GM23248 (cell line): ENCODE data around the gene INHBC. TPM values are rescaled to one million over a fixed set of nuclear protein-coding genes. Genes with fewer than 3 reads are reported as not detected.

Source experiments
- DNase-seq: peaks from one replicate; pipeline ENCODE4 v3.0.0-alpha.2; 2015
- H2AFZ ChIP-seq: fragments of 200-600 bp; sonication (generic); 2 replicates; pipeline ENCODE4 v1.6.1; 2016; ENCODE audit warnings: antibody characterized with exemption
- H3F3A ChIP-seq: fragments of 200-600 bp; sonication (generic); 2 replicates; pipeline ENCODE4 v1.6.1; 2016; ENCODE audit warnings: mild to moderate bottlenecking, antibody characterized with exemption, mixed run types; ENCODE audit not compliant: insufficient read depth
- H3K27ac ChIP-seq: fragments of 200-600 bp; sonication (generic); 2 replicates; pipeline ENCODE4 v1.5.1; 2016; ENCODE audit warnings: mild to moderate bottlenecking
- H3K27me3 ChIP-seq: fragments of 200-600 bp; sonication (generic); replicated peaks from 2 replicates; pipeline ENCODE4 v1.6.1; 2016; ENCODE audit warnings: mild to moderate bottlenecking; ENCODE audit not compliant: insufficient read depth
- H3K36me3 ChIP-seq: fragments of 200-600 bp; sonication (generic); 2 replicates; pipeline ENCODE4 v1.6.1; 2016; ENCODE audit warnings: low read depth, mild to moderate bottlenecking
- H3K4me1 ChIP-seq: fragments of 200-600 bp; sonication (generic); 2 replicates; pipeline ENCODE4 v1.6.1; 2016; ENCODE audit warnings: mild to moderate bottlenecking; ENCODE audit not compliant: insufficient read depth
- H3K4me2 ChIP-seq: fragments of 200-600 bp; sonication (generic); one replicate; pipeline ENCODE4 v1.6.1; 2016; ENCODE audit warnings: mild to moderate bottlenecking; ENCODE audit not compliant: unreplicated experiment
- H3K4me3 ChIP-seq: fragments of 200-600 bp; sonication (generic); 2 replicates; pipeline ENCODE4 v1.5.1; 2016; ENCODE audit warnings: mild to moderate bottlenecking
- H3K79me2 ChIP-seq: fragments of 200-600 bp; sonication (generic); 2 replicates; pipeline ENCODE4 v1.6.1; 2016; ENCODE audit warnings: mild to moderate bottlenecking; ENCODE audit not compliant: insufficient read depth
- H3K9ac ChIP-seq: fragments of 200-600 bp; sonication (generic); 2 replicates; pipeline ENCODE4 v1.6.1; 2016; ENCODE audit warnings: mild to moderate bottlenecking
- H3K9me2 ChIP-seq: fragments of 200-600 bp; sonication (generic); 2 replicates; pipeline ENCODE4 v1.6.1; 2016; ENCODE audit warnings: mixed run types, mild to moderate bottlenecking, moderate library complexity; ENCODE audit not compliant: insufficient read depth
- H3K9me3 ChIP-seq: fragments of 200-600 bp; sonication (generic); one replicate; pipeline ENCODE4 v1.6.1; 2017; ENCODE audit warnings: low read depth
- H4K20me1 ChIP-seq: fragments of 200-600 bp; sonication (generic); 2 replicates; pipeline ENCODE4 v1.6.0; 2016; ENCODE audit not compliant: insufficient read depth
- EZH2 ChIP-seq: fragments of 200-600 bp; sonication (generic); IDR thresholded peaks from 2 replicates; pipeline ENCODE4 v1.6.1; 2018; ENCODE audit warnings: antibody characterized with exemption, mild to moderate bottlenecking; ENCODE audit not compliant: insufficient read depth, poor library complexity, severe bottlenecking
- EZH2phosphoT487 ChIP-seq: fragments of 200-600 bp; sonication (generic); IDR thresholded peaks from 2 replicates; pipeline ENCODE4 v1.6.1; 2018; ENCODE audit warnings: antibody characterized with exemption, moderate library complexity, mild to moderate bottlenecking, low read depth; ENCODE audit not compliant: insufficient read depth
- WGBS, 2 experiments: methylation state at CpG; one replicate each; pipeline ENCODE4 v1.1.6; 2015 to 2017; ENCODE audit warnings: low lambda C conversion rate in 2 of 2, low coverage in 1 of 2; ENCODE audit errors: missing lambda C conversion rate in 2 of 2; 5-methylcytosine and 5-hydroxymethylcytosine counted together
- in situ Hi-C: fragments of 300-500 bp; cut with MboI; formaldehyde crosslinking; loops from 2 replicates; pipeline ENCODE4 v1.15.0; 2020
- polyA plus RNA-seq: library from polyadenylated mRNA; unstranded; fragments of >200 nt; fragmentation: Nextera tagmentation; extraction: Ambion mirVana; gene quantifications from 2 replicates; pipeline ENCODE4 v1.2.1, GENCODE V29; 2016
- total RNA-seq: library from RNA; depleted of rRNA; stranded (reverse); fragments of >200 nt; shearing (Covaris generic); gene quantifications from 2 replicates; pipeline ENCODE4 v1.2.3, GENCODE V29; 2014

The INHBC gene
- total and polyA plus RNA-seq, 2 experiments from 2014 or later: not detected

DNA sequence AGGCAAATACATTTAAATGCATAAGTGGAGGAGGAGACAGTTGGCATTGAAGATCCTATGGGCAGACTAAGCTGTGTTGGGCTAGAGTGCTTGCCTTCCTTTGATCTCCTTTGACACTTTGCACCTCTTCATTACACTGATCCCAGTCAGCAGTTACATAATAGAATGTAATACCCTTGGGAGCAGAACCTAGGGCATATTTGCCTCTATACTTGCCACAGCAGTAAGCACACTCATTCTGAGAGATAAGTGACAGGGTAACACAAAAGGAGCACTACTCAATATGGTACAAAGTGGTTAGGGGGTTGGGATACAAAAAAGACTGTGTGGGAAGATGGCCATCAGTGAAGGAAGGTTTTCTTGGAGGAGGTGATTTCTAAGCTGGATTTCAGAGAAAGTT, 62.2 kb downstream of the INHBC start:
- TF ChIP-seq EZH2phosphoT487 (no peak), EZH2 (no peak)
- in situ Hi-C loops: no loop called here

GRCh38 chr12:57497223-57498131, 62.9 kb downstream of the INHBC start:
- in situ Hi-C loops: no loop called here
- no peak overlapping the region for H3K27ac ChIP-seq
- 97 to 98% methylated on average over 12 of the region's 12 CpGs for WGBS, 2 experiments

More for the DNA sequence above, 62.2 kb downstream of the INHBC start:
- peaks cover 64% of the 10 kb centered on the region for H3K36me3 ChIP-seq
- H3K27ac ChIP-seq: no peak overlapping the region
- no peak overlapping the region for H3K9ac ChIP-seq
- no peaks in the 10 kb centered on the region for H3K9me3 ChIP-seq
- peaks cover 12% of the 10 kb centered on the region; the same call in 1 of the 2 replicates for H3F3A ChIP-seq
- no peaks in the 10 kb centered on the region for H3K4me1 ChIP-seq
- no peak overlapping the region for H3K4me2 ChIP-seq
- H2AFZ ChIP-seq: no peak overlapping the region
- H4K20me1 ChIP-seq: no peaks in the 10 kb centered on the region
- no peaks in the 10 kb centered on the region for H3K27me3 ChIP-seq
- H3K4me3 ChIP-seq: no peak overlapping the region
- DNase-seq: no peak
- peaks cover 63% of the 10 kb centered on the region for H3K79me2 ChIP-seq
- no peaks in the 10 kb centered on the region for H3K9me2 ChIP-seq

GRCh38 chr12:57498132-57498502, 63.5 kb downstream of the INHBC start:
- no peak overlapping the region for H3K4me3 ChIP-seq
- DNase-seq: no peak
- H3K27me3 ChIP-seq: no peaks in the 10 kb centered on the region
- peaks cover 15% of the 10 kb centered on the region; the same call in 1 of the 2 replicates for H3F3A ChIP-seq
- no peaks in the 10 kb centered on the region for H3K4me1 ChIP-seq
- no peaks in the 10 kb centered on the region for H3K9me3 ChIP-seq
- no peak overlapping the region for H3K9ac ChIP-seq
- in situ Hi-C loops: no loop called here
- H3K36me3 ChIP-seq: peaks cover 63% of the 10 kb centered on the region
- no peak overlapping the region for H2AFZ ChIP-seq
- no peak overlapping the region for H3K27ac ChIP-seq
- no peaks in the 10 kb centered on the region for H3K9me2 ChIP-seq
- TF ChIP-seq EZH2: no peak
- no peak for TF ChIP-seq EZH2phosphoT487
- no peak overlapping the region for H3K4me2 ChIP-seq
- WGBS, 2 experiments: 95 to 98% methylated on average over 8 to 9 of the region's 9 CpGs
- H4K20me1 ChIP-seq: no peaks in the 10 kb centered on the region
- peaks cover 55% of the 10 kb centered on the region for H3K79me2 ChIP-seq

More at GRCh38 chr12:57497223-57498131, 62.9 kb downstream of the INHBC start:
- H3K36me3 ChIP-seq: peaks cover 68% of the 10 kb centered on the region
- H3F3A ChIP-seq: peaks cover 15% of the 10 kb centered on the region; the same call in 1 of the 2 replicates
- H3K27me3 ChIP-seq: no peaks in the 10 kb centered on the region
- H3K9me2 ChIP-seq: no peaks in the 10 kb centered on the region
- H2AFZ ChIP-seq: no peak overlapping the region
- no peaks in the 10 kb centered on the region for H4K20me1 ChIP-seq
- no peak for DNase-seq
- no peak overlapping the region for H3K4me2 ChIP-seq
- H3K79me2 ChIP-seq: peaks cover 60% of the 10 kb centered on the region
- no peak overlapping the region for H3K9ac ChIP-seq
- H3K4me3 ChIP-seq: no peak overlapping the region
- no peaks in the 10 kb centered on the region for H3K4me1 ChIP-seq
- no peak for TF ChIP-seq EZH2
- no peak for TF ChIP-seq EZH2phosphoT487
- no peaks in the 10 kb centered on the region for H3K9me3 ChIP-seq

- 90 to 92% methylated on average over 4 of the region's 4 CpGs for WGBS, 2 experiments
- in situ Hi-C loops: no loop called here
- no peaks in the 10 kb centered on the region for H3K9me3 ChIP-seq
- peaks cover 55% of the 10 kb centered on the region for H3K79me2 ChIP-seq
- H4K20me1 ChIP-seq: no peaks in the 10 kb centered on the region
- H3K9me2 ChIP-seq: no peaks in the 10 kb centered on the region
- no peaks in the 10 kb centered on the region for H3K27me3 ChIP-seq
- H2AFZ ChIP-seq: no peak overlapping the region
- H3K27ac ChIP-seq: no peak overlapping the region
- H3K4me2 ChIP-seq: no peak overlapping the region
- H3F3A ChIP-seq: peaks cover 15% of the 10 kb centered on the region; the same call in 1 of the 2 replicates
- peaks cover 63% of the 10 kb centered on the region for H3K36me3 ChIP-seq
- no peak for DNase-seq
- H3K4me3 ChIP-seq: no peak overlapping the region
- no peak overlapping the region for H3K9ac ChIP-seq
- no peak for TF ChIP-seq EZH2phosphoT487
- TF ChIP-seq EZH2: no peak
- H3K4me1 ChIP-seq: no peaks in the 10 kb centered on the region
Measured at GRCh38 chr12:57498571-57498970, 64.0 kb downstream of the INHBC start.
